Transverse colon (tissue), 4 donors: Measurements from ENCODE around the gene FAM120B. TPM values are rescaled to one million over a fixed set of nuclear protein-coding genes. Genes with fewer than 3 reads are reported as not detected.

Experiments used
- DNase-seq: peaks from one replicate; pipeline ENCODE4 v3.0.0-alpha.2; 2019
- H3K27ac ChIP-seq, 4 donors: fragments of 200-600 bp; sonication (generic); 2 replicates each; pipeline ENCODE4 v1.5.1; 2016 to 2018; ENCODE audit warnings: inconsistent platforms in 4 of 4
- H3K27me3 ChIP-seq: fragments of 200-600 bp; sonication (generic); 2 replicates; pipeline ENCODE4 v1.5.1; 2017; ENCODE audit warnings: inconsistent platforms
- H3K36me3 ChIP-seq, 4 donors: fragments of 200-600 bp; sonication (generic); 2 replicates each; pipeline ENCODE4 v1.5.1; 2017 to 2019; ENCODE audit warnings: inconsistent platforms in 4 of 4
- H3K4me1 ChIP-seq, 4 donors: fragments of 200-600 bp; sonication (generic); 2 replicates each; pipeline ENCODE4 v1.5.1; 2017 to 2020; ENCODE audit warnings: inconsistent platforms in 4 of 4
- H3K4me3 ChIP-seq, 4 donors: fragments of 200-600 bp; sonication (generic); 1 replicate in 1 of 4; 2 replicates in 3 of 4; pipeline versions ENCODE4 v1.5.1 to v1.6.1; 2017 to 2019; ENCODE audit warnings: inconsistent platforms in 4 of 4
- H3K9me3 ChIP-seq, 2 donors: fragments of 200-600 bp; sonication (generic); 2 replicates each; pipeline ENCODE4 v1.5.1; 2017 to 2019; ENCODE audit warnings: inconsistent platforms in 2 of 2
- EP300 ChIP-seq: sonication (generic); formaldehyde crosslinking; IDR thresholded peaks from one replicate; pipeline ENCODE4 v1.6.1; 2017; ENCODE audit warnings: antibody characterized with exemption, low read depth
- POLR2A ChIP-seq: fragments of 450-650 bp; IDR thresholded peaks from one replicate; pipeline ENCODE4 v1.6.1; 2016; ENCODE audit warnings: antibody characterized with exemption, mild to moderate bottlenecking, moderate library complexity
- POLR2AphosphoS5 ChIP-seq, 3 donors: sonication (generic); formaldehyde crosslinking; IDR thresholded peaks; one replicate each; pipeline ENCODE4 v1.6.1; 2016; ENCODE audit warnings: antibody characterized with exemption in 3 of 3
- WGBS, 2 donors: methylation state at CpG; one replicate each; pipeline ENCODE4 v1.1.5; 2018; ENCODE audit warnings: low coverage in 1 of 2; 5-methylcytosine and 5-hydroxymethylcytosine counted together
- in situ Hi-C, 4 donors: fragments of 200-750 bp; cut with MboI; loops; one replicate each; pipeline versions ENCODE4 v1.15.0 to v1.15.1; 2017; ENCODE audit warnings: low sequenced_read_pairs in 3 of 4, low pct_ligation_motif_present in 1 of 4, low pct_unique_long_range_greater_than_20kb in 1 of 4
- intact Hi-C: fragments of 100-400 bp; cut with DNase I; formaldehyde crosslinking; loops from one replicate; pipeline ENCODE4 v1.15.1; 2023; ENCODE audit warnings: low total_unique reads
- total RNA-seq, 4 donors: library from RNA; depleted of rRNA; stranded (reverse); fragments of >200 nt; gene quantifications; one replicate each; pipeline ENCODE4 v1.1.0, GENCODE V29; 2016
- TF ChIP-seq, protein P1 (sequence below), 5 experiments: fragments of 200-600 bp in 3 of 5; fragments of 450-650 bp in 2 of 5; sonication (generic) in 3 of 5; IDR thresholded peaks; 1 replicate in 2 of 5; 2 replicates in 3 of 5; pipeline ENCODE4 v1.5.1; 2016 to 2017; ENCODE audit warnings: antibody characterized with exemption in 5 of 5, inconsistent platforms in 3 of 5, mild to moderate bottlenecking in 2 of 5, moderate library complexity in 1 of 5

FAM120B gene
- total RNA-seq, 4 donors from 2014 or later, result 24.7 to 35.9 (median 26.7) TPM

- in situ Hi-C loops (no loop called here), intact Hi-C loops (no loop called here)
- Histone ChIP-seq H3K27ac (peak overlapping the region; percentile 74 to 86 (median 85)), H3K27me3 (peaks cover 92% of the 10 kb centered on the region), H3K9me3 (no peaks in the 10 kb centered on the region), H3K4me3 (peak overlapping the region; percentile 23 to 72 (median 60)), H3K36me3 (no peaks in the 10 kb centered on the region), H3K4me1 (peaks cover 21 to 75% (median 64%) of the 10 kb centered on the region in 4 donors)
- DNase-seq, result peak; percentile 74
- WGBS, 2 donors, result 4% methylated on average over 45 of the region's 87 CpGs; no CpG with 5 or more reads in 1 of the 2 donors
- TF ChIP-seq EP300, result no peak
- peak; percentile 28 for TF ChIP-seq POLR2A
- peak in 1 of 3 donors; percentile 57 for TF ChIP-seq POLR2AphosphoS5 (IDR thresholded peaks at IDR 0.05)
These were observed 15.1 kb upstream of the FAM120B start for GRCh38 chr6:170291271-170292110.

- peak overlapping the region in 3 of 4 donors; percentile 50 to 72 (median 69) for H3K4me3 ChIP-seq
- WGBS, 2 donors, result 3 to 8% methylated on average over 8 to 11 of the region's 11 CpGs
- no peak for DNase-seq
- TF ChIP-seq, protein P1, sequence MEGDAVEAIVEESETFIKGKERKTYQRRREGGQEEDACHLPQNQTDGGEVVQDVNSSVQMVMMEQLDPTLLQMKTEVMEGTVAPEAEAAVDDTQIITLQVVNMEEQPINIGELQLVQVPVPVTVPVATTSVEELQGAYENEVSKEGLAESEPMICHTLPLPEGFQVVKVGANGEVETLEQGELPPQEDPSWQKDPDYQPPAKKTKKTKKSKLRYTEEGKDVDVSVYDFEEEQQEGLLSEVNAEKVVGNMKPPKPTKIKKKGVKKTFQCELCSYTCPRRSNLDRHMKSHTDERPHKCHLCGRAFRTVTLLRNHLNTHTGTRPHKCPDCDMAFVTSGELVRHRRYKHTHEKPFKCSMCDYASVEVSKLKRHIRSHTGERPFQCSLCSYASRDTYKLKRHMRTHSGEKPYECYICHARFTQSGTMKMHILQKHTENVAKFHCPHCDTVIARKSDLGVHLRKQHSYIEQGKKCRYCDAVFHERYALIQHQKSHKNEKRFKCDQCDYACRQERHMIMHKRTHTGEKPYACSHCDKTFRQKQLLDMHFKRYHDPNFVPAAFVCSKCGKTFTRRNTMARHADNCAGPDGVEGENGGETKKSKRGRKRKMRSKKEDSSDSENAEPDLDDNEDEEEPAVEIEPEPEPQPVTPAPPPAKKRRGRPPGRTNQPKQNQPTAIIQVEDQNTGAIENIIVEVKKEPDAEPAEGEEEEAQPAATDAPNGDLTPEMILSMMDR (IDR thresholded peaks at IDR 0.05), result no peak
- no peak for TF ChIP-seq EP300
- no peak for TF ChIP-seq POLR2AphosphoS5 (IDR thresholded peaks at IDR 0.05)
- TF ChIP-seq POLR2A, result no peak
- H3K9me3 ChIP-seq, result no peaks in the 10 kb centered on the region
- H3K4me1 ChIP-seq, result peaks cover 21 to 75% (median 69%) of the 10 kb centered on the region in 4 donors
- in situ Hi-C loops, result no loop called here
- peak overlapping the region; percentile 74 to 86 (median 85) for H3K27ac ChIP-seq
- H3K36me3 ChIP-seq, result no peaks in the 10 kb centered on the region
- peaks cover 92% of the 10 kb centered on the region for H3K27me3 ChIP-seq
- intact Hi-C loops, result no loop called here
These were observed 14.5 kb upstream of the FAM120B start for GRCh38 chr6:170292111-170292406.

- in situ Hi-C loops (no loop called here), intact Hi-C loops (no loop called here)
- H3K4me1 ChIP-seq, result peaks cover 17 to 79% (median 68%) of the 10 kb centered on the region in 4 donors
- H3K27ac ChIP-seq, result peak overlapping the region; percentile 74 to 86 (median 85)
- no peak for DNase-seq
- H3K9me3 ChIP-seq, result no peaks in the 10 kb centered on the region
- TF ChIP-seq, protein P1 (IDR thresholded peaks at IDR 0.05), result peak in 3 of 5 experiments; percentile 4 to 28 (median 18)
- TF ChIP-seq EP300, result no peak
- WGBS, 2 donors, result 0 to 8% methylated on average over 4 to 13 of the region's 13 CpGs
- H3K27me3 ChIP-seq, result peaks cover 92% of the 10 kb centered on the region
- no peaks in the 10 kb centered on the region for H3K36me3 ChIP-seq
- peak overlapping the region in 1 of 4 donors; percentile 72 for H3K4me3 ChIP-seq
These were observed 14.0 kb upstream of the FAM120B start for GRCh38 chr6:170292407-170293158.

- WGBS, 2 donors, result 17 to 20% methylated on average over 22 to 23 of the region's 23 CpGs
- DNase-seq, result no peak
- in situ Hi-C loops, result no loop called here
- intact Hi-C loops, result no loop called here
- TF ChIP-seq EP300, result no peak
- no peak for TF ChIP-seq POLR2AphosphoS5 (IDR thresholded peaks at IDR 0.05)
- TF ChIP-seq, protein P1 (IDR thresholded peaks at IDR 0.05), result no peak
- no peak for TF ChIP-seq POLR2A
- peaks cover 16 to 68% (median 65%) of the 10 kb centered on the region in 4 donors for H3K4me1 ChIP-seq
- H3K4me3 ChIP-seq, result peak overlapping the region in 1 of 4 donors; percentile 4
- no peaks in the 10 kb centered on the region for H3K9me3 ChIP-seq
- no peak overlapping the region for H3K27ac ChIP-seq
- no peaks in the 10 kb centered on the region for H3K36me3 ChIP-seq
- peaks cover 92% of the 10 kb centered on the region for H3K27me3 ChIP-seq
These were observed 13.0 kb upstream of the FAM120B start for GRCh38 chr6:170293341-170294231.
